Gastrocnemius medialis (tissue), 4 donors: ENCODE measurements around the gene SLC25A29.

Experiments
- POLR2A ChIP-seq, 2 donors: fragments of 450-650 bp; IDR thresholded peaks; one replicate each; pipeline ENCODE4 v1.6.1; 2017; ENCODE audit warnings: antibody characterized with exemption in 2 of 2, mild to moderate bottlenecking in 2 of 2, moderate library complexity in 2 of 2
- TF ChIP-seq, protein P1 (sequence below), 5 experiments: fragments of 450-650 bp in 3 of 5; fragments of 200-600 bp in 2 of 5; sonication (generic) in 2 of 5; IDR thresholded peaks in 4 of 5; conservative IDR thresholded peaks in 1 of 5; 1 replicate in 4 of 5; 2 replicates in 1 of 5; pipeline ENCODE4 v1.5.1; 2016 to 2019; ENCODE audit warnings: antibody characterized with exemption in 5 of 5, mild to moderate bottlenecking in 3 of 5, moderate library complexity in 3 of 5

DNA sequence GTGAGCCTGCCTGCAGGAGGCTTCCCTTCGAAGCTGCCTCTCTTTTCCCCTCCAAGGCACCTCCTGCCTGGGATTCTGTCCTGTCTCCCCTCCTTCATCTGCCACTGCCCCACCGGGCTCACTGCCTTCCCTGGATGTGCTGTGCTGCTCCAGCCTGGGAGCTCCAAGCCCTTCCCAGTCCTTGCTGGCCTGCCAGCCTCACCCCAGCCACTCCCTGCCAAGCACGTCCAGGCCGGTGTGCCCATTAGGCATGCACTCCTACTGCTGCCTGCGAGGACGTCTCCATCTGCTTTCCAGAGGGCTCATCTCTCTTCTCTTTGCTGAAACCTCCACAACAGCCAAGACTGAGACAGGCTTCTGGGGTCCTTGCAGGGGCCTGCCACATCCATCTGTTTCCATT, 8.5 kb upstream of the SLC25A29 start:
- TF ChIP-seq, protein P1, sequence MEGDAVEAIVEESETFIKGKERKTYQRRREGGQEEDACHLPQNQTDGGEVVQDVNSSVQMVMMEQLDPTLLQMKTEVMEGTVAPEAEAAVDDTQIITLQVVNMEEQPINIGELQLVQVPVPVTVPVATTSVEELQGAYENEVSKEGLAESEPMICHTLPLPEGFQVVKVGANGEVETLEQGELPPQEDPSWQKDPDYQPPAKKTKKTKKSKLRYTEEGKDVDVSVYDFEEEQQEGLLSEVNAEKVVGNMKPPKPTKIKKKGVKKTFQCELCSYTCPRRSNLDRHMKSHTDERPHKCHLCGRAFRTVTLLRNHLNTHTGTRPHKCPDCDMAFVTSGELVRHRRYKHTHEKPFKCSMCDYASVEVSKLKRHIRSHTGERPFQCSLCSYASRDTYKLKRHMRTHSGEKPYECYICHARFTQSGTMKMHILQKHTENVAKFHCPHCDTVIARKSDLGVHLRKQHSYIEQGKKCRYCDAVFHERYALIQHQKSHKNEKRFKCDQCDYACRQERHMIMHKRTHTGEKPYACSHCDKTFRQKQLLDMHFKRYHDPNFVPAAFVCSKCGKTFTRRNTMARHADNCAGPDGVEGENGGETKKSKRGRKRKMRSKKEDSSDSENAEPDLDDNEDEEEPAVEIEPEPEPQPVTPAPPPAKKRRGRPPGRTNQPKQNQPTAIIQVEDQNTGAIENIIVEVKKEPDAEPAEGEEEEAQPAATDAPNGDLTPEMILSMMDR (IDR thresholded peaks at IDR 0.05 in 4 of 5, conservative IDR thresholded peaks at IDR 0.05 in 1 of 5), result no peak
- TF ChIP-seq POLR2A (IDR thresholded peaks at IDR 0.05), result no peak
